Natural killer cell treated with Interleukin-12 subunit alpha and Interleukin-12 subunit beta and Interleukin-15 and Interleukin-18, amount 100 ng/mL, for 72 hours (primary cell): Measurements from ENCODE around the gene FUS. TPM values are rescaled to one million over a fixed set of nuclear protein-coding genes. Genes with fewer than 3 reads are reported as not detected.
"Not testable (repeated sequence)": the region's sequence is repeated elsewhere in the genome, so short reads cannot be mapped to it uniquely, and the experiment has no call there.

ENCODE experiments used
- ATAC-seq, 2 donors: fragments of 150-1000 bp; cut with Tn5 transposase in 1 of 2; sonication (Bioruptor Pico), chemical (Tn5 transposase) in 1 of 2; 2 replicates each; pipeline ENCODE4 v1.10.0; 2021
- DNase-seq: peaks from one replicate; pipeline ENCODE4 v3.0.0; 2022; ENCODE audit warnings: low spot score
- H3K27ac Mint-ChIP-seq, 2 donors: 1 replicate in 1 of 2; 2 replicates in 1 of 2; pipeline ENCODE4 v1.8.0; 2022; ENCODE audit warnings: mixed read lengths in 2 of 2, mild to moderate bottlenecking in 1 of 2, moderate library complexity in 1 of 2
- H3K27me3 Mint-ChIP-seq, 2 donors: 1 replicate in 1 of 2; 2 replicates in 1 of 2; pipeline ENCODE4 v1.8.0; 2022; ENCODE audit warnings: mixed read lengths in 2 of 2
- H3K36me3 Mint-ChIP-seq: one replicate; pipeline ENCODE4 v1.8.0; 2022; ENCODE audit warnings: mixed read lengths
- H3K4me1 Mint-ChIP-seq, 2 donors: 1 replicate in 1 of 2; 2 replicates in 1 of 2; pipeline ENCODE4 v1.8.0; 2022; ENCODE audit warnings: low read depth in 2 of 2, mixed read lengths in 2 of 2, mild to moderate bottlenecking in 1 of 2
- H3K4me3 Mint-ChIP-seq: one replicate; pipeline ENCODE4 v1.8.0; 2022; ENCODE audit warnings: mixed read lengths
- H3K9me3 Mint-ChIP-seq: 2 replicates; pipeline ENCODE4 v1.8.0; 2022; ENCODE audit warnings: mixed read lengths
- total RNA-seq, 2 donors: library from RNA; stranded (reverse); gene quantifications; one replicate each; pipeline ENCODE4 v1.2.3, GENCODE V29; 2022

FUS gene
- total RNA-seq, result 100 to 1,000 TPM; 625 to 840 TPM

DNA sequence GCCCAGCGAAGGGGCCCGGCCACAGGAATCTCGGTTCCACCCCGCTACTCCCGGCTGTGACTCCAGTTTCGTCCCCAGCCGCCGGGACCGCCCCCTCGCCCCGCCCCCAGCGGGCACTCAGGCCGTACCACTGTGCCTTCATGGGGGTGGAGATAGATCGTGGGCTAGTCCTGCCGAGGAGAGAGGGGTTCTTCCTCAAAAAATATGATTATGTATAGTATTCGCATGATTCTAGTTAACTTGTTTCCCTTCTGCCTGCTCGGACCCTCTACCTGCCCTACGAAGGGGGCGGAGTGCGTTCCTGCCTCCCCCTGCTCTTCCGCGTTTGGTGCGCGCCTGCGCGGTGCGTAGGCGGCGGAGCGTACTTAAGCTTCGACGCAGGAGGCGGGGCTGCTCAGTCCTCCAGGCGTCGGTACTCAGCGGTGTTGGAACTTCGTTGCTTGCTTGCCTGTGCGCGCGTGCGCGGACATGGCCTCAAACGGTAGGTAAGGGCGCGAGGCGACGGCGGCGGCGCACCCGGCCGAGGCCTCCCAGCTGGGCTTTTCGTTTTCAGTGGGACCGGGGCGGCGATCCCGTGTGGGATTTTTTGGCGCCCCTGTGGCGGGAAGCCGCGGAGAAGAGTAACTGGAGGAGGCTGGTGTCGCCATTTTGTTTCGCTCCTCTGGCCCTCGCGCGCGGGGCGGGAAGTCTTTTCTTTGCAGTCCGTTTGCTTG is at the start of gene FUS:
FUS (plus strand) TSS at position 393 of the 713 bp plus-strand sequence; CDS start at position 469, 76 bp downstream.
- H3K9me3 Mint-ChIP-seq, result no peaks in the 10 kb centered on the region
- peak; percentile 78 to 84 for ATAC-seq
- H3K4me1 Mint-ChIP-seq, result peaks cover 58 to 63% of the 10 kb centered on the region in 2 donors
- peak within 1 kb of the TSS; percentile 99 for H3K4me3 Mint-ChIP-seq
- DNase-seq, result peak; percentile 93
- peaks cover 38% of the 10 kb centered on the region for H3K36me3 Mint-ChIP-seq
- H3K27ac Mint-ChIP-seq, result peak within 1 kb of the TSS; percentile 99 to 100
- peaks cover 0 to 2% of the 10 kb centered on the region in 2 donors for H3K27me3 Mint-ChIP-seq

DNA sequence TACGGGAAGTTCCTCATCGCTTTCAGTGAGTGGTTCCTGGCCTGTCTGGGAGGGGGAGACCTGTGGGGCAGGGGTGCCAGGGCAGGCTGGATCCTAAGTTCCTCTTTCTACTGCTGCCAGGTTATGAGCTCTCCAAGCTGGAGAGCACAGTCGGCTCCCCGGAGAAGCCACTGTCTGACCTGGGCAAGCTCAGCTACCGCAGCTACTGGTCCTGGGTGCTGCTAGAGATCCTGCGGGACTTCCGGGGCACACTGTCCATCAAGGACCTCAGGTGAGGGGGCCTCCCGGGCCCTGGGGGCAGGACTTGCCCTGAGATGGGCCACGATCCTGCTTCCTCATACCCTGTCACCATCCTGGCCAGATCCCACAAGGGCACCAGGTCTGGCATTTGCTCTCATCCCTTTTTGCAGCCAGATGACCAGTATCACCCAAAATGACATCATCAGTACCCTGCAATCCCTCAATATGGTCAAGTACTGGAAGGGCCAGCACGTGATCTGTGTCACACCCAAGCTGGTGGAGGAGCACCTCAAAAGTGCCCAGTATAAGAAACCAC is 49.5 kb upstream of the FUS start:
- Mint-ChIP-seq H3K27me3 (no peaks in the 10 kb centered on the region), H3K4me1 (peaks cover 6 to 14% of the 10 kb centered on the region in 2 donors), H3K27ac (no peak overlapping the region), H3K9me3 (no peaks in the 10 kb centered on the region), H3K4me3 (no peak overlapping the region), H3K36me3 (no peaks in the 10 kb centered on the region)
- DNase-seq (no peak), ATAC-seq (no peak)

DNA sequence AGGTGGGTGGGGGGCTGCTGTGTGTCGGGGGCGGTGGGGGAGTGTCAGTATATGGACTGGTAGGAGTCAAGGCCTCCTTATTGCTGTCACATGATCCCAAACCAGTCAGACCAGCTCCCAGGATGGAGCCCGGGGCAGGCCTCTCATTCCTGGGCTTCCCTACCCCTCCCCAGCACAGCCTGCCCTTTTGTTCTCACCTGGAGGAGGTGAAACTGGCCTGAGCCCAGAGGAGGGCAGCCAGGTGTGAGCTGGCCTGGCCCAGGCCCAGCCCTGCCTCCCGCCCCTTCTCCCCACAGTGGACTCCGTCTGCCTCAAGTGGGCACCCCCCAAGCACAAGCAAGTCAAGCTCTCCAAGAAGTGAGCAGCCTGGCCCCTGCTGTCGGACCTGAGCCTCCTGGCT is 49.0 kb upstream of the FUS start:
- Mint-ChIP-seq H3K4me1 (peaks cover 3 to 14% of the 10 kb centered on the region in 2 donors), H3K4me3 (no peak overlapping the region), H3K27me3 (no peaks in the 10 kb centered on the region), H3K9me3 (no peaks in the 10 kb centered on the region), H3K36me3 (no peaks in the 10 kb centered on the region), H3K27ac (no peak overlapping the region)
- DNase-seq (no peak), ATAC-seq (no peak)

DNA sequence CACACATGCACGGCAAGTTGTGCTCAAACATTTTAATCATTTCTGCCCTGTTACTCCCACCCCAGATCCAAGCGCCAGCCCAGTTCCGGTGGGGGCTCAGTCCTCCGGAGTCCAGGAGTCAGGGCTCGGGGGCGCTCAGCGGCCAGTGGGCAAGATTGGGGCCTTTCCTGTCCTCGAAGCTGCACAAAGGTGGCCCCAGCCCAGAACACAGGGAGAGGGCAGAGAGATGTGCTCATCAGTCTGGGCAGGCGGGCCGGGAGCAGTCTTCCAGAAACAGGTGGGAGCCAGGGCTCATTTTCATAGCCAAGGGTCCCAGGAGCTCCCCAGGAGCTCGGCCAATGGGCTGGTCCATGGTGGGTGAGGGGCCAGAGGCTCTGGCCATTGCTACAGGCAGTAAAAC is 48.5 kb upstream of the FUS start:
- no peak for ATAC-seq

DNA sequence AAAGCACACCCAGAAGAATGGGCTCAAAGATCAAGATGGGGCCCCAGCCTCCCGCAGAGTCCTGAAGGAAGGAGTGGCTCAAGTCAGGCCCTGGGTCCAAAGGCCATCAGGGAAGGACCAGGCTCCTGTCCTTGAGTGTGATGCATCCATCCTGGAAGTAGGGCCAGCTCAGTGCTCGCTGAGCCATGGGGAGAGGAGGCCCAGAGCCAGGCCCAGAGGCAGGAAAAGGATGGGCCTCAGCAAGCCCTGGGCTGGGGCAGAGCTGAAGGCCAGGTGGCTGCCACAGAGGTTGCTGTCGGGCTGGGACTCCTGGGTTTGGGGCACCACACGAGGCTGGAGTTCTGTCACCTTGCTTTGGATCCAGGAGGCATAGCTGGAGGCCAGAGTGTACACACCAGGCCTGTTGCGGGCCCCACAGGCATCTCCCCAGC is 48.1 kb upstream of the FUS start:
- no peaks in the 10 kb centered on the region for H3K36me3 Mint-ChIP-seq
- ATAC-seq (no peak), DNase-seq (no peak)
- H3K9me3 Mint-ChIP-seq, result no peaks in the 10 kb centered on the region
- H3K4me1 Mint-ChIP-seq, result peaks cover 0 to 10% of the 10 kb centered on the region in 2 donors
- no peak overlapping the region for H3K4me3 Mint-ChIP-seq
- H3K27me3 Mint-ChIP-seq, result no peaks in the 10 kb centered on the region
- no peak overlapping the region for H3K27ac Mint-ChIP-seq

More for the DNA sequence above, 48.5 kb upstream of the FUS start:
- Mint-ChIP-seq H3K4me3 (no peak overlapping the region), H3K27ac (no peak overlapping the region), H3K4me1 (peaks cover 0 to 10% of the 10 kb centered on the region in 2 donors), H3K27me3 (no peaks in the 10 kb centered on the region), H3K9me3 (no peaks in the 10 kb centered on the region), H3K36me3 (no peaks in the 10 kb centered on the region)
- DNase-seq, result no peak

DNA sequence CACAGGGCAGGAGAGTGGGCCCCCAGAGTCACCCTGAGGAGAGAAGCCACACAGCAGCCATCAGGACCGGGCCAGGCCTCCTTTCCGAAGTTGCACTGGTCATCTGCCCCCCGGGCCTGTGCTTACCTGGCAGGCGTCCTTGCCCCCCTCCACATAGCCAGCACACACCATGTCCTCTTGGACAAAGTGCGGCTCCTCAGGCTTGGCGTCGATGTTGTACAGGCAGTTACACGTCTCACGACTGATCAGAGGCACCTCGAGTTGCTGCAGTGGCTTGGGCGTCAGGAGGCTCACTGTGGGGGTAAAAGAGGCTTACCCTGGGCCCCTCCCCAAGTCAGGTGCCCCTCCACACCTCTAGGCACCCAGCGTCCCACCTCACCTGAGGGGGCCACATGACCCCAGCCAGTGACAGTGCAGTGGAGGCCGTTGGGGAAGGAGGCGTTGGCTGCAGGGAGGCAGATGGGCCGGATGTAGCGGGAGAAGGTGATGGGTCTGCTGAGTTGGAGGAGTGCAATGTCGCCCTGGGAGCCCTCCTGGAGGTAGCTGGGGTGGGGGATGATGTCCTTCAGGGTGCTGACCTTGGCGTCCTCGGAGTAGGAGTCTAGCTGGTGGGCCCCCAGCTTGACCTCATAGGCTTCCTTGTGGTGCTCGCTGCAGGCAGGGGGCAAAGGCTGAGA is 47.5 kb upstream of the FUS start:
- H3K9me3 Mint-ChIP-seq, result no peaks in the 10 kb centered on the region
- H3K27me3 Mint-ChIP-seq, result no peaks in the 10 kb centered on the region
- H3K27ac Mint-ChIP-seq, result no peak overlapping the region
- no peak for DNase-seq
- no peaks in the 10 kb centered on the region for H3K36me3 Mint-ChIP-seq
- ATAC-seq, result no peak
- H3K4me3 Mint-ChIP-seq, result no peak overlapping the region
- peaks cover 0 to 10% of the 10 kb centered on the region in 2 donors for H3K4me1 Mint-ChIP-seq

DNA sequence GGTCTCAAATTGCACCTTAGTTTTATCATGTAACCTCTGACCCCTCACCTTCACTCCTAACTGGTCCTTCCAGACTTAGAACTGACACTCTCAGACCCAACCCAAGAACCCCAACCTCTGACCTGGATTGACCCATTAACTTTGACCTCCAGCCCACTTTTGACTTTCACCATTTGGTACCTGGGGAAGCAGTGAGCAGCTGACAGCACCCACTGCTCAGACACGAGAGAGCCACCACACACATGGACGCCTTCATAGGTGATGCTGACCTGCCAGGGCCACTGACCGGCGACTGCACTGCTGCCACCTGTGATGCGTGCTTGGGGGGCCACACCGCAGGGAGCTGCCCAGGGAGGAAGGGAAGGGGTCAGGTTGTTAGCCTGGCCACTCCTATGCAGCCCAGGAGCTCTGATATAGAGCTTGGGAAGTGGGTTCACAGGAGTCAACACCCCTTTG is 46.9 kb upstream of the FUS start:
- DNase-seq (no peak), ATAC-seq (no peak)
- no peak overlapping the region for H3K4me3 Mint-ChIP-seq

DNA sequence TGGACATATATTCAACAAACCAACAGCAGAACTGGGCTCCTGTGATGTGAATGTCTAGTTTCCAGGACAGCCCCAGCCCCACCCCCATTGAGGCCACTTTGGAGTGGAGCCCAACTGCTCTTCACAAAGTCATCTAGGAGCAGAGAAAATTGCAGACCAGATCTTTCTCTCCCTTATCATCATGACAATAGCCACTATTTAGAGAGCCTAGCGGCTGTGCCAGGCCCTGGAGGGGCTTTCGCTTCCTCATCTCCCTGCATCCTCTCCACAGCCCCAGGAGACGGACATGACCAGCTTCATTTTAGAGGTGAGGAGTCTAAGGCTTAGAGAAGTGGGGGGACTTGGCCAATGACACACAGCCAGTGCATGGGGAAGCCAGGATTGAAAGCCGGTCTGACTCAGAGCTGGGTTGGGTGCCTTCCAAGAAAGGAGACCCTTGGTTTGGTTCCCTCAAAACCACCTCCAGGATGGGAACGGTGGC is 45.8 kb upstream of the FUS start:
- H3K27ac Mint-ChIP-seq, result no peak overlapping the region
- H3K36me3 Mint-ChIP-seq, result no peaks in the 10 kb centered on the region
- no peak overlapping the region for H3K4me3 Mint-ChIP-seq
- H3K27me3 Mint-ChIP-seq, result no peaks in the 10 kb centered on the region
- ATAC-seq (no peak), DNase-seq (no peak)
- no peaks in the 10 kb centered on the region for H3K9me3 Mint-ChIP-seq
- H3K4me1 Mint-ChIP-seq, result no peaks in the 10 kb centered on the region

More for the DNA sequence above, 46.9 kb upstream of the FUS start:
- Mint-ChIP-seq H3K9me3 (no peaks in the 10 kb centered on the region), H3K27me3 (no peaks in the 10 kb centered on the region), H3K27ac (no peak overlapping the region), H3K36me3 (no peaks in the 10 kb centered on the region), H3K4me1 (peaks cover 0 to 7% of the 10 kb centered on the region in 2 donors)

DNA sequence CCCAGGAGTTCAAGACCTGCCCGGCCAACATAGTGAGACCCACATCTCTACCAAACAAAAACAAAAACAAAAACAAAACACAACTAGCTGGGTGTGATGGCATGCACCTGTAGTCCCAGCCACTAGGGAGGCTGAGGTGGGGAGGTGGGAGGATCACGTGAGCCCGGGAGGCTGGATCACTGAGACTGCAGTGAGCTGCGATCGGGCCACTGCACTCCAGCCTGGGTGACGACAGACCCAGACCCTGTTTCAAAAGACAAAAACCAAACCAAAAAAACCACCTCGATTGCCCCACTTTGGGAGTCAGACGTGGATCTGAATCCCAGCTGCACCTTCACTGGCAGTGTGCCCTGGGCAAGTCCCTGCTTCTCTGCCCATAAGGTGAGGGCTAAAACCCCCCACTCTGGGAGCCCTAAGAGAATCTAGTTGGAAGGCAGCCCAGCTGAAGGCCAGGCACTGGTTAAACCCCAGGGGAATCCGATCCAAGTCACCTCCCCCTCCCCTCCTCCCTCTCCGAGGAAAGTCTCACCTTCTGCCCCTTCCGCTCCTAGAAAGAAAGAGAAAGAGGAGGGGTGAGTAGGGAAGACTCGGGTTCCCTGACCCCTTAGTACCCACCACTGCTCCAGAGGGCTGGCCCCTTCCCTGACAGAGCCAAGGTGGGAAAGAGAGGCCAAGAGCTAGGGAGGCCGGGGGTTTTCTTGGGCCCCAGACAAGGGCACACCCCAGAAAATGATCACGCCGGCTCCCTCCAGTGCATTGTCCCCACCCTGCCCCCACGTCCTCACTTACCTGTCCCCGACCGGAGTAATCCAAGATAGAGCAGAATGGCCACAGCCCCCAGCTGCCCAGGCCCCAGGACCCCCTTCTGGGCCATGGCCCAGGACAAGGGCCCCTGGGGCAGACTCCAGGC is 45.1 kb upstream of the FUS start:
- no peaks in the 10 kb centered on the region for H3K9me3 Mint-ChIP-seq
- no peak for ATAC-seq
- H3K4me1 Mint-ChIP-seq, result no peaks in the 10 kb centered on the region
- no peak for DNase-seq
- H3K27ac Mint-ChIP-seq, result no peak overlapping the region
- H3K36me3 Mint-ChIP-seq, result no peaks in the 10 kb centered on the region
- H3K4me3 Mint-ChIP-seq, result no peak overlapping the region
- H3K27me3 Mint-ChIP-seq, result no peaks in the 10 kb centered on the region

DNA sequence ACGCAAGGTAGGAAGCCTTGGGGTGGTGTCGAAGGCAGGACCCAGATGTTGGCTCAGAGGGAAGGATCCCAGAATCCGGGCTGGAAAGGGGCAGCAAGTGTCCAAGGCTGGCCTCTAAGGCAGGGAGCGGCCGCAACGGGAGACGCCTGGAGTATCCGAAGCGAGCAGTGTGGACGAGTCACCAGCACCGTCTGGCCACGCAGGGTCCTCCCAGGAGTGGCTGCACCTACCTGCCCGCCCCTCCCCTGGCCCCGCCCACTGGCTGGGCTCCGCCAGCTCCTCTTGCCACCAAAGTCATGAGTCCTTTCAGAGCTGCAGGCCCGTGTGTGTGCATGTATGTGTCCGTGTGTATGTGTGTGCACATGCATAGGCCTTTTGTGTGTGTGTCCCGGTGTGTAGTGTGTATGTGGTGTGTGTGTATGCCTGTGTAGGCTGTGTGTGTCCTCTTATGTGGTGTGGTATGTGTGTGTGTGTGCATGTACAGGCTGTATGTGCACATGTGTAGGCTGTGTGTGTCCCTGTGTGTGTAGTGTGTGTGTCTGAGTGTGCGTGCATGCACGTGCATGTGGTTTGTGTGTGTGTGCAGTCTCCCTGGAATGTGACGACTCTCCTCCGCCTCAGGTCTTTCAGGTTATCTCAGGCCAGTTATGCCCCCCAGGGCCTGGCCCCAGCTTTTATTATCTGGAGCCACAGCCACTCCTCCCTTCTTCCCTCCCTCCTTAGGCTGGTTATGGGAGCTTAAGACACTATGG is 44.2 kb upstream of the FUS start, which contains the start of gene PRSS8:
PRSS8 (minus strand) TSS at position 193 of the 752 bp plus-strand sequence. CDS start 229 bp downstream, outside the sequence.
- ATAC-seq (no peak), DNase-seq (no peak)
- Mint-ChIP-seq H3K27me3 (no peaks in the 10 kb centered on the region), H3K9me3 (no peaks in the 10 kb centered on the region), H3K4me1 (no peaks in the 10 kb centered on the region), H3K4me3 (no peak within 1 kb of the TSS), H3K36me3 (no peaks in the 10 kb centered on the region), H3K27ac (no peak within 1 kb of the TSS)

DNA sequence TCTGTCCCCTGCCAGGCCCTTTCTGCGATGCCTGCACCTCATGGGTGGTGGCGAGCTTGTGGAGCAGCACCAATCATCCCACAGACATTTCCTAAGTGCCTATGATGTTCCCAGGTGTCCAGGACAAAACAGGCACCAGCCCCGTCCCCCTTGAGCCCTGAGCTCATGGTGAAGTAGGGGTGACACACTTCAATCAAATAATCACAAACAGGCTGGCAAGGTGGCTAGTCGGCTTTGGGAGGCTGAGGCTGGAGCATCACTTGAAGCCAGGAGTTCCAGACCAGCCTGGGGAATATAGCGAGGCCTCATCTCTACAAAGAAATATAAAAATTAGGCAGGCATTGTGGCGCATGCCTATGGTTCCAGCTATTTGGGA is 43.7 kb upstream of the FUS start:
- ATAC-seq, result no peak
- no peaks in the 10 kb centered on the region for H3K36me3 Mint-ChIP-seq
- DNase-seq, result no peak
- no peaks in the 10 kb centered on the region for H3K4me1 Mint-ChIP-seq
- H3K27ac Mint-ChIP-seq, result no peak overlapping the region
- H3K9me3 Mint-ChIP-seq, result no peaks in the 10 kb centered on the region
- no peaks in the 10 kb centered on the region for H3K27me3 Mint-ChIP-seq
- H3K4me3 Mint-ChIP-seq, result no peak overlapping the region

DNA sequence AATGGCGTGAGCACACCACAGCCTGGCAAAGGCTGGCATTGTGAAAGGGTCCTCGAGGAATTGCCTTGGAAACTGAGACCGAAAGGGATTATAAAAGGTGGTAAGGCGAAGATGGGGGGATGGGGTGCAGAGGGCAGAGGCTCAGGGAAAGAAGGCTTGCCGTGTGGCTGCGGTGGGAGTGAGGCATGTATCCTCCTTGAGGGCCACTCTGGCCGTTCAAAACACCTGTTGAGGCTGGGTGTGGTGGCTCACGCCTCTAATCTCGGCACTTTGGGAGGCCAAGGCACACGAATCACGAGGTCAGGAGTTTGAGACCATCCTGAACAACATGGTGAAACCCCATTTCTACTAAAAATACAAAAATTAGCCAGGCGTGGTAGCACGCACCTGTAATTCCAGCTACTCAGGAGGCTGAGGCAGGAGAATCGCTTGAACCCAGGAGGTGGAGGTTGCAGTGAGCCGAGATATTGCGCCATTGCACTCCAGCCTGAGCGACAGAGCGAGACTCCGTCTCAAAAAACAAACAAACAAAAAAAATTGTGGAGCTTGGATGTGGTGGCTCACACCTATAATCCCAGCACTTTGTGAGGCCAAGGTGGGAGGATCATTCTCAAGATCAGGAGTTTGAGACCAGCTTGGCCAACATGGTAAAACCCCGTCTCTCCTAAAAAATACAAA is 43.0 kb upstream of the FUS start:
- H3K36me3 Mint-ChIP-seq, ATAC-seq, H3K4me3 Mint-ChIP-seq, H3K9me3 Mint-ChIP-seq, H3K27ac Mint-ChIP-seq, H3K4me1 Mint-ChIP-seq, H3K27me3 Mint-ChIP-seq, DNase-seq: not testable (repeated sequence)
